PC-9 (cell line): Measurements from ENCODE around the gene SMG9. TPM values are rescaled to one million over a fixed set of nuclear protein-coding genes. Genes with fewer than 3 reads are reported as not detected.
"Not testable (repeated sequence)": the region's sequence is repeated elsewhere in the genome, so short reads cannot be mapped to it uniquely, and the experiment has no call there.

Source experiments
- BruUV-seq: library from RNA; stranded (reverse); fragments of 400-500 nt; replicated peaks from 2 replicates; lab custom pipeline; 2021; lab: Mats Ljungman, UMichigan
- CTCF ChIA-PET: fragments of 300-600 bp; sonication (Branson Sonifier 250); formaldehyde crosslinking; loops from one replicate; lab custom pipeline; 2022; ENCODE audit warnings: antibody characterized with exemption; lab: Charles Lee
- POLR2A ChIA-PET: fragments of 300-600 bp; sonication (Branson Sonifier 250); formaldehyde crosslinking; loops from one replicate; lab custom pipeline; 2022; ENCODE audit warnings: antibody characterized with exemption; ENCODE audit not compliant: unreplicated experiment; lab: Charles Lee
- DNase-seq, 2 experiments: peaks; one replicate each; pipeline versions ENCODE4 v3.0.0 to v3.0.0-alpha.2; 2015 to 2022; ENCODE audit warnings: mixed read lengths in 1 of 2
- H2AFZ ChIP-seq: fragments of 200-600 bp; sonication (generic); 2 replicates; pipeline ENCODE4 v1.8.1; 2017; ENCODE audit warnings: antibody characterized with exemption
- H3F3A ChIP-seq: fragments of 200-600 bp; sonication (generic); 2 replicates; pipeline ENCODE4 v1.8.1; 2017; ENCODE audit warnings: antibody characterized with exemption, mild to moderate bottlenecking, low read depth; ENCODE audit not compliant: insufficient read depth
- H3K27ac ChIP-seq: fragments of 200-600 bp; sonication (generic); 2 replicates; pipeline ENCODE4 v1.6.1; 2016; ENCODE audit warnings: mixed run types
- H3K27me3 ChIP-seq: fragments of 200-600 bp; sonication (generic); 2 replicates; pipeline ENCODE4 v1.6.1; 2016; ENCODE audit warnings: low read depth, mixed run types; ENCODE audit not compliant: insufficient read depth
- H3K36me3 ChIP-seq: fragments of 200-600 bp; sonication (generic); 2 replicates; pipeline ENCODE4 v1.6.1; 2016; ENCODE audit warnings: low read depth, mixed run types
- H3K4me1 ChIP-seq: fragments of 200-600 bp; sonication (generic); replicated peaks from 2 replicates; pipeline ENCODE4 v1.6.1; 2016; ENCODE audit warnings: mixed run types; ENCODE audit not compliant: insufficient read depth
- H3K4me2 ChIP-seq: fragments of 200-600 bp; sonication (generic); 2 replicates; pipeline ENCODE4 v1.6.1; 2017; ENCODE audit warnings: mixed run types
- H3K4me3 ChIP-seq: fragments of 200-600 bp; sonication (generic); 2 replicates; pipeline ENCODE4 v1.6.1; 2016; ENCODE audit warnings: mixed run types
- H3K79me2 ChIP-seq: fragments of 200-600 bp; sonication (generic); 2 replicates; pipeline ENCODE4 v1.6.1; 2017; ENCODE audit warnings: low read depth, mixed run types
- H3K9me2 ChIP-seq: fragments of 200-600 bp; sonication (generic); 2 replicates; pipeline ENCODE4 v1.8.1; 2017; ENCODE audit warnings: mild to moderate bottlenecking; ENCODE audit not compliant: insufficient read depth
- H3K9me3 ChIP-seq: fragments of 200-600 bp; sonication (generic); 2 replicates; pipeline ENCODE4 v1.8.1; 2016; ENCODE audit warnings: low read depth; ENCODE audit not compliant: insufficient read depth
- H4K20me1 ChIP-seq: fragments of 200-600 bp; sonication (generic); 2 replicates; pipeline ENCODE4 v1.8.1; 2017; ENCODE audit not compliant: insufficient read depth
- EZH2 ChIP-seq: fragments of 200-600 bp; sonication (generic); IDR thresholded peaks from 2 replicates; pipeline ENCODE4 v1.8.0; 2017; ENCODE audit warnings: antibody characterized with exemption, low read depth
- intact Hi-C: fragments of 100-400 bp; cut with micrococcal nuclease; formaldehyde crosslinking; loops from one replicate; pipeline ENCODE4 v1.10.0; 2022; ENCODE audit not compliant: unreplicated experiment
- total RNA-seq: library from RNA; stranded (reverse); gene quantifications from 2 replicates; pipeline ENCODE4 v1.2.3, GENCODE V29; 2021
- TF ChIP-seq, protein P1 (sequence below): fragments of 200-600 bp; sonication (generic); conservative IDR thresholded peaks from 2 replicates; pipeline ENCODE4 v1.6.1; 2017; ENCODE audit warnings: mixed run types, antibody characterized with exemption, mild to moderate bottlenecking, moderate library complexity

The SMG9 gene
- total RNA-seq, 1 experiment from 2014 or later, result 76.8 TPM

DNA sequence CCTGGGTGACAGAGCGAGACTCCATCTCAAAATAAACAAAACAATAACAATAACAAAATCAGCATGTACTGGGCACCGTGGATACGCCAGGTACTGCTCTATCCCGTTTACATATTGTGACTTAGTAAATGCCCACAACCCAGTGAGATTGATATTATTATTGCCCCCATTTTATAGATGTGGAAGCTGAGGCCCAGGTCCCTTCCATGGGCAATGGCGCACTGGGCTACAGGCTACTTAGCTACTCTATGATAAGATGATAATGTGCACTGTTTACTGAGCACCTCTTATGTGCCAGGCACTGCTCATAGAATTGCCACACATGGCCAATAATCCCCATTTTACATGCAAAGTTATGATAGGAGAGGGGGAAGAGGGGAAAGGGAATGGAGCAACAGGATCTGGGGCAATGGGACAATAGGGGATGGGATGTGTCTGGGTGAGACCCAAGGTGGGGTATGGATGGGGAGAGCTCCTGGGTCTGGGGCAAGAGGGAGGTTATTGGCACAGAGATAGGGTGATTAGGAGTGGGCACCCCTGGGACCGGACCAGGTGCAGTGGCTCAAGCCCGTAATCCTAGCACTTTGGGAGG is 20.6 kb upstream of the SMG9 start:
- CTCF ChIA-PET, result no interaction called here
- H3K36me3 ChIP-seq, result peaks cover 37% of the 10 kb centered on the region
- H2AFZ ChIP-seq, result no peak overlapping the region
- peaks cover 10% of the 10 kb centered on the region for H4K20me1 ChIP-seq
- no peaks in the 10 kb centered on the region for H3K27me3 ChIP-seq
- H3K27ac ChIP-seq, result no peak overlapping the region
- no peaks in the 10 kb centered on the region for H3K9me2 ChIP-seq
- H3K4me2 ChIP-seq, result no peak overlapping the region
- DNase-seq, result no peak
- POLR2A ChIA-PET, result no interaction called here
- H3K4me3 ChIP-seq, result no peak overlapping the region
- H3F3A ChIP-seq, result peaks cover 58% of the 10 kb centered on the region
- intact Hi-C loops, result no loop called here
- H3K79me2 ChIP-seq, result peaks cover 77% of the 10 kb centered on the region
- no peaks in the 10 kb centered on the region for H3K9me3 ChIP-seq
- peaks cover 32% of the 10 kb centered on the region for H3K4me1 ChIP-seq
- TF ChIP-seq, protein P1, sequence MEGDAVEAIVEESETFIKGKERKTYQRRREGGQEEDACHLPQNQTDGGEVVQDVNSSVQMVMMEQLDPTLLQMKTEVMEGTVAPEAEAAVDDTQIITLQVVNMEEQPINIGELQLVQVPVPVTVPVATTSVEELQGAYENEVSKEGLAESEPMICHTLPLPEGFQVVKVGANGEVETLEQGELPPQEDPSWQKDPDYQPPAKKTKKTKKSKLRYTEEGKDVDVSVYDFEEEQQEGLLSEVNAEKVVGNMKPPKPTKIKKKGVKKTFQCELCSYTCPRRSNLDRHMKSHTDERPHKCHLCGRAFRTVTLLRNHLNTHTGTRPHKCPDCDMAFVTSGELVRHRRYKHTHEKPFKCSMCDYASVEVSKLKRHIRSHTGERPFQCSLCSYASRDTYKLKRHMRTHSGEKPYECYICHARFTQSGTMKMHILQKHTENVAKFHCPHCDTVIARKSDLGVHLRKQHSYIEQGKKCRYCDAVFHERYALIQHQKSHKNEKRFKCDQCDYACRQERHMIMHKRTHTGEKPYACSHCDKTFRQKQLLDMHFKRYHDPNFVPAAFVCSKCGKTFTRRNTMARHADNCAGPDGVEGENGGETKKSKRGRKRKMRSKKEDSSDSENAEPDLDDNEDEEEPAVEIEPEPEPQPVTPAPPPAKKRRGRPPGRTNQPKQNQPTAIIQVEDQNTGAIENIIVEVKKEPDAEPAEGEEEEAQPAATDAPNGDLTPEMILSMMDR, result no peak
- no peak for TF ChIP-seq EZH2
- no TSS peak for BruUV-seq

DNA sequence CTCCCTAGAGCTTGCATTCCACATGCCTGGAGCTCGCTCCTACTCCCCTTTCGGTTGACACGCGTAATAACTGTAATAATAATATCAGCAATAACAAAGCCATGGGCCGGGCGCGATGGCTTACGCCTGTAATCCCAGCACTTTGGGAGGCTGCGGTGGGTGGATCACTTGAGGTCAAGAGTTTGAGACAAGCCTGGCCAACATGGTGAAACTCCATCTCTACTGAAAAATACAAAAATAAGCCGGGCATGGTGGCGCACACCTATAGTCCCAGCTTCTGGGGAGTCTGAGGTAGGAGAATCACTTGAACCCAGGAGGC is 20.1 kb upstream of the SMG9 start:
- H3K4me3 ChIP-seq, DNase-seq, H2AFZ ChIP-seq, H3K9me2 ChIP-seq, H3K9me3 ChIP-seq, H3K27ac ChIP-seq, H3K27me3 ChIP-seq, CTCF ChIA-PET, H3K4me2 ChIP-seq, intact Hi-C loops, POLR2A ChIA-PET, BruUV-seq: not testable (repeated sequence)
- Histone ChIP-seq H3K36me3 (peaks cover 37% of the 10 kb centered on the region), H3F3A (peaks cover 58% of the 10 kb centered on the region), H3K4me1 (peaks cover 32% of the 10 kb centered on the region), H3K79me2 (peaks cover 72% of the 10 kb centered on the region), H4K20me1 (peaks cover 10% of the 10 kb centered on the region)

DNA sequence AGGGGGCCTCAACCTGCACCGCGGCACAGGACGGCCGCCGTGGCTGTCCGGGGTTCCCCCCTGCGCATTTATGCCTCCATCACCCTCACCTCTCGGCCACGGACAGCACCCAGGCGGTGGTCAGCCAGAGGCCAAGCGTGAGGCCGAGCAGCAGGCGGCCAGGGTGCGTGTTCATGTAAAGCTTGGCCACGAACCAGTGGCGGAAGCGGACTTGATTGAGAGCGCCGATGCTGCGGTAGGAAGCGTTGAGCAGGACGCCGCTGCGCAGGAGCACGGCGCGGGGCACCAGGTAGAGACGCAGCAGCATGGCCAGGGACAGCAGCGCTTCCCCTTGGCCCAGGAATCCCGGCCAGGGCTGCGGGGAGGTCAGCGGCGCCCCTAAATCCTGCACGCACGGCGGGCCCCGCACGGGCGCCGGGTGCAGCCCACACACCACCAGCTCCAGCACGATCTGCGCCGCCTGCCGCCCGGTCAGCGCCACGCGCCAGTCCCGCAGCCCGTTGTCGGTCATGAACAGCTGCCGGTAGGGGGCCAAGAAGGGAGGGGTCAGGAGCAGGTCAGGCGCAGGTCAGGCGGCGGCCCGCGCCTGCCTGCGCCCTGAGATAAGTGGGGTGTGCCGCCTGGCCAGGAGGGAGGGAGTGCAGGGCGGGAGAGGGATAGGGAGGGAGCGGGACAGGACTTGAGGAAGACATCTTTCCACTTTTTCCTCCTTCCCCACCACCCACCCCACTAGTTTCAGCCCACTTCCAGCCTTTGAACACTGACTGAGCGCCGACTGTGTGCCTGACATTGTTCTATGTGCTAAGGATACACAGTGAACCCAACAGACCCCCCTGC is 19.6 kb upstream of the SMG9 start:
- H3K79me2 ChIP-seq, result peaks cover 66% of the 10 kb centered on the region
- H3K4me3 ChIP-seq, result no peak overlapping the region
- ChIA-PET POLR2A (no interaction called here), CTCF (no interaction called here)
- H3K27me3 ChIP-seq, result no peaks in the 10 kb centered on the region
- peaks cover 10% of the 10 kb centered on the region for H4K20me1 ChIP-seq
- H3F3A ChIP-seq, result peaks cover 56% of the 10 kb centered on the region
- H3K27ac ChIP-seq, result no peak overlapping the region
- H3K9me3 ChIP-seq, result no peaks in the 10 kb centered on the region
- H3K9me2 ChIP-seq, result no peaks in the 10 kb centered on the region
- BruUV-seq, result no TSS peak
- H3K36me3 ChIP-seq, result peaks cover 37% of the 10 kb centered on the region
- TF ChIP-seq, protein P1, result no peak
- no peak for TF ChIP-seq EZH2
- no peak overlapping the region for H2AFZ ChIP-seq
- peaks cover 32% of the 10 kb centered on the region for H3K4me1 ChIP-seq
- intact Hi-C loops, result no loop called here
- H3K4me2 ChIP-seq, result no peak overlapping the region
- DNase-seq, result no peak
